DMS 273 treated with DMSO at 0.1 percent for 48 hours (cell line): ENCODE measurements around the gene UNC50.

Experiments used
- DNase-seq: peaks from one replicate; lab custom pipeline; 2025; lab: John Stamatoyannopoulos, UW

Gene UNC50

GRCh38 chr2:98608116-98608961 is at the start of gene UNC50, which contains the start of gene COA5:
TSS of gene UNC50 (plus strand) at chr2:98608589. CDS start at chr2:98609760, 1,171 bp downstream.
TSS of gene COA5 (minus strand) at chr2:98608512. CDS start at chr2:98608405, 107 bp downstream.
- DNase-seq: peak; percentile 80

- DNase-seq: no peak
Measured at GRCh38 chr2:98558852-98559530, 49.4 kb upstream of the UNC50 start.

- DNase-seq: no peak
Measured at GRCh38 chr2:98559581-98559980, 48.8 kb upstream of the UNC50 start.

- no peak for DNase-seq
Measured at GRCh38 chr2:98560256-98560771, 48.1 kb upstream of the UNC50 start.

- no peak for DNase-seq
Measured at GRCh38 chr2:98561018-98561417, 47.4 kb upstream of the UNC50 start.

- no peak for DNase-seq
Measured at GRCh38 chr2:98561902-98562695, 46.3 kb upstream of the UNC50 start.

- DNase-seq: no peak
Measured at GRCh38 chr2:98563394-98563793, 45.0 kb upstream of the UNC50 start.

- peak; percentile 7 for DNase-seq
Measured at GRCh38 chr2:98564541-98565132, 43.8 kb upstream of the UNC50 start.

GRCh38 chr2:98565286-98565860 is 43.0 kb upstream of the UNC50 start:
- no peak for DNase-seq

GRCh38 chr2:98565941-98566340 is 42.4 kb upstream of the UNC50 start:
- DNase-seq: no peak

GRCh38 chr2:98568161-98568956 is 40.0 kb upstream of the UNC50 start:
- DNase-seq: no peak

- no peak for DNase-seq
Measured at GRCh38 chr2:98569197-98569793, 39.1 kb upstream of the UNC50 start.

GRCh38 chr2:98569915-98570314 is 38.5 kb upstream of the UNC50 start:
- DNase-seq: no peak

GRCh38 chr2:98570356-98570755 is 38.0 kb upstream of the UNC50 start:
- DNase-seq: no peak

- no peak for DNase-seq
Measured at GRCh38 chr2:98571121-98571701, 37.2 kb upstream of the UNC50 start.

GRCh38 chr2:98571796-98572195 is 36.6 kb upstream of the UNC50 start:
- no peak for DNase-seq

GRCh38 chr2:98572211-98572610 is 36.2 kb upstream of the UNC50 start:
- no peak for DNase-seq

- no peak for DNase-seq
Measured at GRCh38 chr2:98572676-98573075, 35.7 kb upstream of the UNC50 start.

GRCh38 chr2:98573426-98573825 is 35.0 kb upstream of the UNC50 start:
- no peak for DNase-seq
